GM20000 (cell line): ENCODE data around the gene SNED1.

Experiments
- DNase-seq: peaks from one replicate; pipeline ENCODE4 v3.0.0; 2012; ENCODE audit warnings: low spot score
- TF ChIP-seq, protein P1 (sequence below): IDR thresholded peaks from 2 replicates; pipeline ENCODE4 v1.5.1; 2012; ENCODE audit warnings: mild to moderate bottlenecking, control low read depth; ENCODE audit errors: extremely low read depth, missing control alignments

Gene SNED1

DNA sequence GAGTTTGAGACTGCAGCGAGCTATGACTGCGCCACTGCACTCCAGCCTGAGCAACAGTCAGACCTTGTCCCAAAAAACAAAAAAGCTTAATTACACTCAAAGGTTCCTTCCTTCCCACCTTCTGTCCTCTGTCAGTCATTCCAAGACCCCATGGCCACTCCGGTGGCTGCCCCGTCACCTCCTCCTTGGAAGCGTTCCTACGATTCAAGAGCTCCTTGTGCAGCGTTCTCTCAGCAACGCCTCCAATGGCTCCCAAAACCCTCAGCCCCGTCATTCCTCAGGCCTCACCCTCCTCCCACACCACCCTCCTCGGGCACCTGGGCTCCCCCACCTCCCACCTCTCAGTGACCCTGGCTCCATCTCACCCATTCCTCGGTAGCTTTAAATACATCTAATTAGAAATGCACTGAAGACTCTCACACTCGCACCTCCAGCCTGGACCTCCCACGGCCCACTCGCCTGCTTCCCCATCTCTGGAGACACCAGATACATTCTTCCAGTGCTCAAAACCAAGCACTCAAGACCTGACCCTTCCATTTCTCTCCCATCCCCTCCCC is 142.9 kb downstream of the SNED1 start:
- no peak for DNase-seq
- TF ChIP-seq, protein P1, sequence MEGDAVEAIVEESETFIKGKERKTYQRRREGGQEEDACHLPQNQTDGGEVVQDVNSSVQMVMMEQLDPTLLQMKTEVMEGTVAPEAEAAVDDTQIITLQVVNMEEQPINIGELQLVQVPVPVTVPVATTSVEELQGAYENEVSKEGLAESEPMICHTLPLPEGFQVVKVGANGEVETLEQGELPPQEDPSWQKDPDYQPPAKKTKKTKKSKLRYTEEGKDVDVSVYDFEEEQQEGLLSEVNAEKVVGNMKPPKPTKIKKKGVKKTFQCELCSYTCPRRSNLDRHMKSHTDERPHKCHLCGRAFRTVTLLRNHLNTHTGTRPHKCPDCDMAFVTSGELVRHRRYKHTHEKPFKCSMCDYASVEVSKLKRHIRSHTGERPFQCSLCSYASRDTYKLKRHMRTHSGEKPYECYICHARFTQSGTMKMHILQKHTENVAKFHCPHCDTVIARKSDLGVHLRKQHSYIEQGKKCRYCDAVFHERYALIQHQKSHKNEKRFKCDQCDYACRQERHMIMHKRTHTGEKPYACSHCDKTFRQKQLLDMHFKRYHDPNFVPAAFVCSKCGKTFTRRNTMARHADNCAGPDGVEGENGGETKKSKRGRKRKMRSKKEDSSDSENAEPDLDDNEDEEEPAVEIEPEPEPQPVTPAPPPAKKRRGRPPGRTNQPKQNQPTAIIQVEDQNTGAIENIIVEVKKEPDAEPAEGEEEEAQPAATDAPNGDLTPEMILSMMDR: no peak

DNA sequence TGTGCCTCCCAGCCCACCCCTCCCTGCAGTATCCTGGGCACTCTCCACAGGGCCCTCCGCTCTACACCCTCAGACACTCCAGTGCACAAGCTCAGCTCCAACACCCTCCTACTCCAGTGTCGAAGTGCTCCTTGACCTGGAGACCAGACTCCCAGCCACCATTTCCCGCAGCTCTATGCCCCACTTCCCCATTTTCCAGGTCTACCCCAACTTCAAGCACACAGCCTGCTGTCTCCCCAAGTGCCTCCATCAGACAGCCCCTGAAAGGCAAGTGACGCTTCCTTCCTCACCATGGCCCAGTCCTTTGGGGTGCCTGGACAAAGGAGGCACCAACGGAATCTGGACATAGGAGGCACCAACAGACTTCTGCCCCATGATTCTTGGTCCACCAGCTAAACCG is 143.6 kb downstream of the SNED1 start:
- DNase-seq: no peak

DNA sequence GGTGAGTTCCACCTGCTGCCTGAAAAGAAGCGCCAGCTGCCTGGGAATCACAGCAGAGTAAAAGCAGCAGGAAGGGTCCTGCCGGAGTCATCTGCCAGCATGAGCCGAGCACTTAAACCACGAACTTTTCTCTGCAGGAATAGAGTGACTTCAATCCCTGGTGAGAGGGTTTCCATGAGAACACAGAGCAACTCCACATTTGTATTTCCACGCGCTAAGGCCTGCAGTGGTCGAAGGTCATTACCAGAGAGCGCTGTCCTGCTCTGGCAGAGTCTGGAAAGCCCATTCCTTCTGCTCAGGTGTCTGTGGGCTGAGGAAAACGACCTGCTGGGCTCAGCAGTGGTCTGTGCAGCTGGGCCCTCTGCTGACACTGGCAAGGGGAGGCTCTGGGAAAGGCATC is 144.2 kb downstream of the SNED1 start:
- no peak for DNase-seq
- TF ChIP-seq, protein P1: no peak

More for the DNA sequence above, 143.6 kb downstream of the SNED1 start:
- TF ChIP-seq, protein P1: no peak
